GM13976 (cell line): ENCODE data around the gene CNTNAP2.

Experiments
- DNase-seq: peaks from one replicate; pipeline ENCODE4 v3.0.0; 2012; ENCODE audit warnings: low spot score
- in situ Hi-C: fragments of 300-500 bp; cut with MboI; formaldehyde crosslinking; loops from one replicate; pipeline ENCODE4 v1.12.0; 2022; ENCODE audit warnings: low sequenced_read_pairs, mixed read lengths, inconsistent platforms; ENCODE audit not compliant: unreplicated experiment
- TF ChIP-seq, protein P1 (sequence below): IDR thresholded peaks from 2 replicates; pipeline ENCODE4 v1.5.1; 2012; ENCODE audit warnings: borderline replicate concordance, mild to moderate bottlenecking; ENCODE audit not compliant: insufficient read depth; ENCODE audit errors: extremely low read depth, missing control alignments, control extremely low read depth

The CNTNAP2 gene

GRCh38 chr7:147400221-147400689 lies 1283.7 kb downstream of the CNTNAP2 start:
- DNase-seq, result no peak
- in situ Hi-C loops, result no loop called here
- TF ChIP-seq, protein P1, sequence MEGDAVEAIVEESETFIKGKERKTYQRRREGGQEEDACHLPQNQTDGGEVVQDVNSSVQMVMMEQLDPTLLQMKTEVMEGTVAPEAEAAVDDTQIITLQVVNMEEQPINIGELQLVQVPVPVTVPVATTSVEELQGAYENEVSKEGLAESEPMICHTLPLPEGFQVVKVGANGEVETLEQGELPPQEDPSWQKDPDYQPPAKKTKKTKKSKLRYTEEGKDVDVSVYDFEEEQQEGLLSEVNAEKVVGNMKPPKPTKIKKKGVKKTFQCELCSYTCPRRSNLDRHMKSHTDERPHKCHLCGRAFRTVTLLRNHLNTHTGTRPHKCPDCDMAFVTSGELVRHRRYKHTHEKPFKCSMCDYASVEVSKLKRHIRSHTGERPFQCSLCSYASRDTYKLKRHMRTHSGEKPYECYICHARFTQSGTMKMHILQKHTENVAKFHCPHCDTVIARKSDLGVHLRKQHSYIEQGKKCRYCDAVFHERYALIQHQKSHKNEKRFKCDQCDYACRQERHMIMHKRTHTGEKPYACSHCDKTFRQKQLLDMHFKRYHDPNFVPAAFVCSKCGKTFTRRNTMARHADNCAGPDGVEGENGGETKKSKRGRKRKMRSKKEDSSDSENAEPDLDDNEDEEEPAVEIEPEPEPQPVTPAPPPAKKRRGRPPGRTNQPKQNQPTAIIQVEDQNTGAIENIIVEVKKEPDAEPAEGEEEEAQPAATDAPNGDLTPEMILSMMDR, result no peak

GRCh38 chr7:147400925-147401324 lies 1284.3 kb downstream of the CNTNAP2 start:
- in situ Hi-C loops, result no loop called here
- TF ChIP-seq, protein P1, result no peak
- DNase-seq, result no peak

DNA sequence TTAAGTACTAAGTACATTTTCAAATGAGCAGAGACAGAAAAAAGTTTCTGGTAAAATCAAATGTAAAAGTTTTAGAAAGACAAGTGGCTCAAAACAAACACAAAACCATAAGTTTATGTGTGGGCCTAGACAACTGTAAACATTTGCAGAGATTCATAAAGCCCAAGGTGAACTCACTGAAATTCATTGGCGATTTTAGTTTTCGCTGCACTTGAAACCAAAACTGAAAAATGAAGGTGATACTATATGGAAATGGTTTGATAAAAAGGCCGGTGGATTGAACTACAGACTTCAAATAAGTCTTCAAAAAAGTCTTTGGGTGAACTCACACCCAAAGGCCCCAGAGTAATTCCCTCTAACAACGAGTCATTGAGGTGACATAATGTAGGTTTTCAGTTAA lies 1289.0 kb downstream of the CNTNAP2 start:
- in situ Hi-C loops, result no loop called here
- TF ChIP-seq, protein P1, result no peak
- DNase-seq, result no peak

DNA sequence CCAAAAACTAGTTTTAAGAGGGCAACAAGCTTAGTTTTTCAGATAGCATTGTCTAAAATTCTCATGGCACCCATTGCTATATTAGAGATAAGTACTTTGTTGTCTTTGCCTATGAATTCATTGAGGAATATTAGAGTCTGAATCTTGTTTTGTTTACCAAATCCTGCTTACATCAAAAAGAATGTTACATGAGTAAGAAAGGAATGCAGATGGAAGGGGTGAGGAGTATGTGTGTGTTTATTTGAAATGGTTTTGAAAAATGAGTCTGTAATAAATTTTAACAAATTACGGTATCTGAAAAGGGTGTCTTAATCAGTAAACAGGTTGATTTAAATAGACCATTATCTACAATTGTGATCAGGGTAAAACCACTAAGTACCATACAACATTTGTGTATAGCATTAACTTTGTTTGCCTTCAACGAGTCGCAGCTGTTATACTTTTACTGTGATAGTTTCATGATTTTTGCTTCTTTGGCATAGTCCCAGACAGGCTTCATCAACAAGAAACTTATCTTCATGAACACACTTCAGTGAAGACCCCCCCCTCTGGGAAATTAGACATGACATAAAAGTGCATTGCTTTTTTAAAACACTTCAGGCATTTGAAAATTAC lies 1290.0 kb downstream of the CNTNAP2 start:
- TF ChIP-seq, protein P1, result no peak
- in situ Hi-C loops, result no loop called here
- no peak for DNase-seq

DNA sequence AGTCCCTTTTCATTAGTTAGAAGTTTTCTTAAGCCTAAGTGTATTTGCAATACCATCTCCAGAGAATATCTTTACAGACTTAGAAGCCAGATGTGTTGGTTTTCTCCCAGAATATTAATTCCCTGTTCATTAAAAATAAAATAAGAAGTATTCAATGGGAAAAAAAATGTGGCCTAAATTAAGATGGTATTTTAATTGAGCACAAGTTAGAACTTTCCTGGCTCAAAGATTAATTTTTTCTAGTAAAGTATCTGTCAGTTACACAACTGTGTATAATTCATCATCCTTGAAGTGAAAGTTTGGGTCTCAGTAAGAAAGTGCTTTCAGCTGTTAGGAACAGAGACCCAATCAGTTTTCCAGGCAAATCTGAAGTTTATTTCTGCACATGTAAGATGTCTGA lies 1294.5 kb downstream of the CNTNAP2 start:
- in situ Hi-C loops, result no loop called here
- TF ChIP-seq, protein P1, result no peak
- no peak for DNase-seq

GRCh38 chr7:147412109-147412508 lies 1295.5 kb downstream of the CNTNAP2 start:
- TF ChIP-seq, protein P1, result no peak
- in situ Hi-C loops, result no loop called here
- DNase-seq, result no peak
